Skeletal muscle tissue (tissue), 4 donors: ENCODE data around the gene ROR2. TPM values are rescaled to one million over a fixed set of nuclear protein-coding genes. Genes with fewer than 3 reads are reported as not detected.

Source experiments
- H3K27ac ChIP-seq: one replicate; pipeline ENCODE4 v1.7.0; 2013; ENCODE audit warnings: mild to moderate bottlenecking, low read depth, low read length, inconsistent platforms
- H3K27me3 ChIP-seq, 3 donors: one replicate each; pipeline ENCODE4 v1.7.0; 2013; ENCODE audit warnings: low read length in 3 of 3; ENCODE audit not compliant: control insufficient read depth in 3 of 3, insufficient read depth in 3 of 3
- H3K36me3 ChIP-seq, 3 donors: one replicate each; pipeline ENCODE4 v1.7.0; 2013; ENCODE audit warnings: low read length in 3 of 3; ENCODE audit not compliant: control insufficient read depth in 3 of 3, insufficient read depth in 3 of 3
- H3K4me1 ChIP-seq, 3 donors: one replicate each; pipeline ENCODE4 v1.7.0; 2013; ENCODE audit warnings: low read length in 3 of 3, mild to moderate bottlenecking in 3 of 3; ENCODE audit not compliant: control insufficient read depth in 3 of 3, insufficient read depth in 3 of 3
- H3K4me3 ChIP-seq, 3 donors: one replicate each; pipeline ENCODE4 v1.7.0; 2013; ENCODE audit warnings: low read length in 3 of 3
- H3K9ac ChIP-seq, 3 donors: one replicate each; pipeline ENCODE4 v1.7.0; 2013; ENCODE audit warnings: low read length in 3 of 3, mild to moderate bottlenecking in 3 of 3, moderate library complexity in 2 of 3, low read depth in 1 of 3
- H3K9me3 ChIP-seq, 3 donors: one replicate each; pipeline ENCODE4 v1.7.0; 2013; ENCODE audit warnings: low read length in 3 of 3; ENCODE audit not compliant: control insufficient read depth in 3 of 3
- total RNA-seq: library from RNA; depleted of rRNA; stranded (reverse); fragments of >200 nt; gene quantifications from one replicate; pipeline ENCODE4 v1.2.3, GENCODE V29; 2014
- donor health status: Osteomylitis.

ROR2 gene
- total RNA-seq, 1 donor from 2014 or later: 4.2 TPM

- peaks cover 20 to 37% (median 27%) of the 10 kb centered on the region in 3 donors for H3K27me3 ChIP-seq
- H3K27ac ChIP-seq: no peak overlapping the region
- no peak overlapping the region for H3K9ac ChIP-seq
- no peaks in the 10 kb centered on the region for H3K9me3 ChIP-seq
- no peaks in the 10 kb centered on the region for H3K36me3 ChIP-seq
- H3K4me3 ChIP-seq: no peak overlapping the region
- no peaks in the 10 kb centered on the region for H3K4me1 ChIP-seq
Measured at GRCh38 chr9:91897201-91897600, 52.8 kb downstream of the ROR2 start.

- no peak overlapping the region for H3K27ac ChIP-seq
- no peak overlapping the region for H3K4me3 ChIP-seq
- H3K9ac ChIP-seq: no peak overlapping the region
Measured at GRCh38 chr9:91896513-91897121, 53.4 kb downstream of the ROR2 start.

GRCh38 chr9:91896097-91896496 is 53.9 kb downstream of the ROR2 start:
- peaks cover 20 to 37% (median 27%) of the 10 kb centered on the region in 3 donors for H3K27me3 ChIP-seq
- H3K4me1 ChIP-seq: no peaks in the 10 kb centered on the region
- no peaks in the 10 kb centered on the region for H3K36me3 ChIP-seq
- H3K9me3 ChIP-seq: no peaks in the 10 kb centered on the region
- H3K27ac ChIP-seq: no peak overlapping the region
- H3K4me3 ChIP-seq: no peak overlapping the region
- H3K9ac ChIP-seq: no peak overlapping the region

More at GRCh38 chr9:91896513-91897121, 53.4 kb downstream of the ROR2 start:
- Histone ChIP-seq H3K9me3 (no peaks in the 10 kb centered on the region), H3K27me3 (peaks cover 20 to 37% (median 27%) of the 10 kb centered on the region in 3 donors), H3K36me3 (no peaks in the 10 kb centered on the region), H3K4me1 (no peaks in the 10 kb centered on the region)

GRCh38 chr9:91894536-91894935 is 55.5 kb downstream of the ROR2 start:
- no peaks in the 10 kb centered on the region for H3K4me1 ChIP-seq
- no peak overlapping the region for H3K9ac ChIP-seq
- H3K4me3 ChIP-seq: no peak overlapping the region
- no peaks in the 10 kb centered on the region for H3K9me3 ChIP-seq
- no peak overlapping the region for H3K27ac ChIP-seq
- H3K27me3 ChIP-seq: peaks cover 18 to 29% (median 26%) of the 10 kb centered on the region in 3 donors
- no peaks in the 10 kb centered on the region for H3K36me3 ChIP-seq

GRCh38 chr9:91894023-91894422 is 56.0 kb downstream of the ROR2 start:
- Histone ChIP-seq H3K9me3 (no peaks in the 10 kb centered on the region), H3K4me3 (no peak overlapping the region), H3K36me3 (no peaks in the 10 kb centered on the region), H3K27me3 (peaks cover 16 to 24% (median 20%) of the 10 kb centered on the region in 3 donors), H3K27ac (no peak overlapping the region), H3K4me1 (no peaks in the 10 kb centered on the region), H3K9ac (no peak overlapping the region)

GRCh38 chr9:91891915-91892314 is 58.1 kb downstream of the ROR2 start:
- H3K36me3 ChIP-seq: no peaks in the 10 kb centered on the region
- no peaks in the 10 kb centered on the region for H3K9me3 ChIP-seq
- no peak overlapping the region for H3K9ac ChIP-seq
- H3K27ac ChIP-seq: no peak overlapping the region
- H3K4me1 ChIP-seq: peaks cover 0 to 4% (median 0%) of the 10 kb centered on the region in 3 donors
- peaks cover 5 to 7% (median 7%) of the 10 kb centered on the region in 3 donors for H3K27me3 ChIP-seq
- no peak overlapping the region for H3K4me3 ChIP-seq

GRCh38 chr9:91890662-91891061 is 59.4 kb downstream of the ROR2 start:
- Histone ChIP-seq H3K9ac (no peak overlapping the region), H3K9me3 (no peaks in the 10 kb centered on the region), H3K27me3 (peaks cover 2 to 9% (median 7%) of the 10 kb centered on the region in 3 donors), H3K4me3 (no peak overlapping the region), H3K27ac (no peak overlapping the region), H3K4me1 (peaks cover 0 to 4% (median 0%) of the 10 kb centered on the region in 3 donors), H3K36me3 (no peaks in the 10 kb centered on the region)

- no peak overlapping the region for H3K27ac ChIP-seq
- no peak overlapping the region for H3K9ac ChIP-seq
- H3K4me1 ChIP-seq: peaks cover 0 to 4% (median 0%) of the 10 kb centered on the region in 3 donors
- H3K9me3 ChIP-seq: no peaks in the 10 kb centered on the region
- H3K4me3 ChIP-seq: no peak overlapping the region
- peaks cover 2 to 9% (median 7%) of the 10 kb centered on the region in 3 donors for H3K27me3 ChIP-seq
- no peaks in the 10 kb centered on the region for H3K36me3 ChIP-seq
Measured at GRCh38 chr9:91889161-91889911, 60.7 kb downstream of the ROR2 start.

GRCh38 chr9:91886414-91887076 is 63.5 kb downstream of the ROR2 start:
- no peak overlapping the region for H3K9ac ChIP-seq
- H3K27ac ChIP-seq: no peak overlapping the region

More at GRCh38 chr9:91886414-91887076, 63.5 kb downstream of the ROR2 start:
- Histone ChIP-seq H3K4me1 (peaks cover 0 to 4% (median 0%) of the 10 kb centered on the region in 3 donors), H3K27me3 (peaks cover 2 to 7% (median 5%) of the 10 kb centered on the region in 3 donors), H3K9me3 (no peaks in the 10 kb centered on the region), H3K36me3 (no peaks in the 10 kb centered on the region), H3K4me3 (no peak overlapping the region)
